Dermis microvascular lymphatic vessel endothelial cell (primary cell): ENCODE results near the gene NCKAP5. TPM values are rescaled to one million over a fixed set of nuclear protein-coding genes. Genes with fewer than 3 reads are reported as not detected.

ENCODE experiments used
- DNase-seq, 2 donors: peaks; one replicate each; pipeline versions ENCODE4 v3.0.0 to v3.0.0-alpha.2; 2010; ENCODE audit warnings: low read depth in 2 of 2
- total RNA-seq: library from RNA; depleted of rRNA; stranded (reverse); fragments of >200 nt; gene quantifications from 2 replicates; pipeline ENCODE4 v1.2.1, GENCODE V29; 2014

Gene NCKAP5
- total RNA-seq, 1 donor from 2014 or later, result under 0.01 TPM

GRCh38 chr2:133158024-133158423 lies 410.2 kb downstream of the NCKAP5 start:
- no peak for DNase-seq

- no peak for DNase-seq
Measured at GRCh38 chr2:133157141-133157540, 411.1 kb downstream of the NCKAP5 start.

GRCh38 chr2:133152801-133153200 lies 415.5 kb downstream of the NCKAP5 start:
- no peak for DNase-seq

- DNase-seq, result no peak
Measured at GRCh38 chr2:133148187-133148586, 420.1 kb downstream of the NCKAP5 start.

- no peak for DNase-seq
Measured at GRCh38 chr2:133146893-133147292, 421.4 kb downstream of the NCKAP5 start.

- DNase-seq, result no peak
Measured at GRCh38 chr2:133143645-133144044, 424.6 kb downstream of the NCKAP5 start.

- DNase-seq, result no peak
Measured at GRCh38 chr2:133142087-133142486, 426.2 kb downstream of the NCKAP5 start.

- no peak for DNase-seq
Measured at GRCh38 chr2:133140620-133141019, 427.6 kb downstream of the NCKAP5 start.

GRCh38 chr2:133139847-133140533 lies 428.3 kb downstream of the NCKAP5 start:
- no peak for DNase-seq

- DNase-seq, result no peak
Measured at GRCh38 chr2:133138693-133139092, 429.6 kb downstream of the NCKAP5 start.

- DNase-seq, result no peak
Measured at GRCh38 chr2:133135035-133135654, 433.1 kb downstream of the NCKAP5 start.

GRCh38 chr2:133130548-133131246 lies 437.6 kb downstream of the NCKAP5 start:
- DNase-seq, result no peak

GRCh38 chr2:133124446-133124845 lies 443.8 kb downstream of the NCKAP5 start:
- no peak for DNase-seq

- DNase-seq, result no peak
Measured at GRCh38 chr2:133123904-133124303, 444.4 kb downstream of the NCKAP5 start.

GRCh38 chr2:133123393-133123792 lies 444.9 kb downstream of the NCKAP5 start:
- DNase-seq, result no peak

- DNase-seq, result no peak
Measured at GRCh38 chr2:133122529-133122928, 445.7 kb downstream of the NCKAP5 start.

- no peak for DNase-seq
Measured at GRCh38 chr2:133120310-133120709, 448.0 kb downstream of the NCKAP5 start.

GRCh38 chr2:133110201-133110600 lies 458.1 kb downstream of the NCKAP5 start:
- no peak for DNase-seq

- DNase-seq, result no peak
Measured at GRCh38 chr2:133109772-133110171, 458.5 kb downstream of the NCKAP5 start.

GRCh38 chr2:133107058-133107815 lies 461.0 kb downstream of the NCKAP5 start:
- no peak for DNase-seq

GRCh38 chr2:133104871-133105270 lies 463.4 kb downstream of the NCKAP5 start:
- DNase-seq, result no peak

- no peak for DNase-seq
Measured at GRCh38 chr2:133098787-133099186, 469.5 kb downstream of the NCKAP5 start.
